ENCODE measurements around the gene NT5DC2.

The NT5DC2 gene

GRCh38 chr3:52522651-52523251 lies 10.9 kb downstream of the NT5DC2 start:
- DNase-seq (ENCODE audit: low spot score), result no peak
- no peak for TF ChIP-seq CTCF (IDR thresholded peaks at IDR 0.05; ENCODE audit: extremely low read depth, missing control alignments)

GRCh38 chr3:52521881-52522650 lies 11.6 kb downstream of the NT5DC2 start:
- no peak for DNase-seq (ENCODE audit: low spot score)
- no peak for TF ChIP-seq CTCF (IDR thresholded peaks at IDR 0.05; ENCODE audit: extremely low read depth, missing control alignments)

GRCh38 chr3:52521488-52521824 lies 12.2 kb downstream of the NT5DC2 start:
- no peak for DNase-seq (ENCODE audit: low spot score)
- TF ChIP-seq CTCF (IDR thresholded peaks at IDR 0.05; ENCODE audit: extremely low read depth, missing control alignments), result no peak

GRCh38 chr3:52520716-52521487 lies 12.8 kb downstream of the NT5DC2 start:
- TF ChIP-seq CTCF (IDR thresholded peaks at IDR 0.05; ENCODE audit: extremely low read depth, missing control alignments), result no peak
- no peak for DNase-seq (ENCODE audit: low spot score)

- no peak for TF ChIP-seq CTCF (IDR thresholded peaks at IDR 0.05; ENCODE audit: extremely low read depth, missing control alignments)
- DNase-seq (ENCODE audit: low spot score), result no peak
These were observed 13.5 kb downstream of the NT5DC2 start for GRCh38 chr3:52520141-52520667.

GRCh38 chr3:52519445-52520140 lies 14.1 kb downstream of the NT5DC2 start:
- no peak for TF ChIP-seq CTCF (IDR thresholded peaks at IDR 0.05; ENCODE audit: extremely low read depth, missing control alignments)
- DNase-seq (ENCODE audit: low spot score), result no peak

All from GM20000 (cell line).